A673 (cell line): ENCODE measurements around the gene CBX2. TPM values are rescaled to one million over a fixed set of nuclear protein-coding genes. Genes with fewer than 3 reads are reported as not detected.

Source experiments
- BruUV-seq: library from RNA; stranded (reverse); fragments of 400-500 nt; replicated peaks from 2 replicates; lab custom pipeline; 2021; lab: Mats Ljungman, UMichigan
- CTCF ChIA-PET: fragments of 300-600 bp; sonication (Branson Sonifier 250); formaldehyde crosslinking; loops from one replicate; lab custom pipeline; 2022; ENCODE audit warnings: antibody characterized with exemption; lab: Charles Lee
- POLR2A ChIA-PET: fragments of 300-600 bp; sonication (Branson Sonifier 250); formaldehyde crosslinking; loops from one replicate; lab custom pipeline; 2022; ENCODE audit warnings: antibody characterized with exemption; ENCODE audit not compliant: low non-redundant PET; lab: Charles Lee
- DNase-seq: peaks from one replicate; pipeline ENCODE4 v3.0.0-alpha.2; 2015; ENCODE audit warnings: low spot score
- H3K27ac ChIP-seq: fragments of 200-600 bp; sonication (generic); 2 replicates; pipeline ENCODE4 v1.5.1; 2016; ENCODE audit warnings: mixed run types, low read depth, mild to moderate bottlenecking, mixed read lengths, antibody characterized with exemption, low read length; ENCODE audit not compliant: poor library complexity, severe bottlenecking
- H3K27me3 ChIP-seq: fragments of 200-600 bp; sonication (generic); replicated peaks from 2 replicates; pipeline ENCODE4 v1.6.1; 2017; ENCODE audit warnings: mixed run types, low read depth, mild to moderate bottlenecking, mixed read lengths, antibody characterized with exemption, low read length; ENCODE audit not compliant: insufficient read depth, poor library complexity
- H3K36me3 ChIP-seq: fragments of 200-600 bp; sonication (generic); 2 replicates; pipeline ENCODE4 v1.6.1; 2016; ENCODE audit warnings: mixed run types, mild to moderate bottlenecking, mixed read lengths, antibody characterized with exemption, low read length; ENCODE audit not compliant: insufficient read depth, poor library complexity, severe bottlenecking
- H3K4me1 ChIP-seq: fragments of 200-600 bp; sonication (generic); 2 replicates; pipeline ENCODE4 v1.6.1; 2017; ENCODE audit warnings: mixed run types, mild to moderate bottlenecking, mixed read lengths, antibody characterized with exemption, low read length; ENCODE audit not compliant: insufficient read depth, poor library complexity, severe bottlenecking
- H3K4me3 ChIP-seq: fragments of 200-600 bp; sonication (generic); 2 replicates; pipeline ENCODE4 v1.5.1; 2016; ENCODE audit warnings: low read depth, mixed run types, mild to moderate bottlenecking, mixed read lengths, low read length; ENCODE audit not compliant: poor library complexity, severe bottlenecking
- H3K9me3 ChIP-seq: fragments of 200-600 bp; sonication (generic); 2 replicates; pipeline ENCODE4 v1.6.1; 2016; ENCODE audit warnings: mixed run types, low read depth, mild to moderate bottlenecking, mixed read lengths, antibody characterized with exemption, low read length; ENCODE audit not compliant: poor library complexity, severe bottlenecking
- CTCF ChIP-seq: fragments of 300-800, 200-600 bp; sonication (generic); conservative IDR thresholded peaks from 2 replicates; pipeline ENCODE4 v1.5.1; 2017; ENCODE audit warnings: low read depth, mild to moderate bottlenecking, antibody characterized with exemption, low read length, moderate library complexity, mixed read lengths
- EZH2 ChIP-seq: fragments of 200-600 bp; sonication (generic); IDR thresholded peaks from 2 replicates; pipeline ENCODE4 v1.6.1; 2017; ENCODE audit warnings: borderline replicate concordance, low read depth, mild to moderate bottlenecking, mixed read lengths, antibody characterized with exemption, low read length; ENCODE audit not compliant: poor library complexity, severe bottlenecking
- intact Hi-C: fragments of 100-400 bp; cut with micrococcal nuclease; formaldehyde crosslinking; loops from one replicate; pipeline ENCODE4 v1.10.0; 2022; ENCODE audit not compliant: unreplicated experiment
- total RNA-seq: library from RNA; stranded (reverse); gene quantifications from 2 replicates; pipeline ENCODE4 v1.2.3, GENCODE V29; 2021

Gene CBX2
- total RNA-seq, 1 experiment from 2014 or later = 59.5 TPM

GRCh38 chr17:79830303-79830702 is 52.4 kb downstream of the CBX2 start:
- H3K4me3 ChIP-seq = no peak overlapping the region
- H3K9me3 ChIP-seq = no peaks in the 10 kb centered on the region
- no peak overlapping the region for H3K27ac ChIP-seq
- CTCF ChIA-PET = no interaction called here
- DNase-seq = no peak
- no TSS peak for BruUV-seq
- peaks cover 91% of the 10 kb centered on the region for H3K4me1 ChIP-seq
- H3K36me3 ChIP-seq = peaks cover 19% of the 10 kb centered on the region
- no peak for TF ChIP-seq CTCF
- TF ChIP-seq EZH2 = no peak
- H3K27me3 ChIP-seq = no peaks in the 10 kb centered on the region
- POLR2A ChIA-PET = no interaction called here
- intact Hi-C loops = loop anchor here (10.0 kb wide), 1 partner anchor 86 kb away; no protein-coding TSS in a partner anchor

- Histone ChIP-seq H3K4me1 (peaks cover 91% of the 10 kb centered on the region), H3K27me3 (no peaks in the 10 kb centered on the region), H3K4me3 (no peak overlapping the region), H3K27ac (no peak overlapping the region), H3K36me3 (peaks cover 23% of the 10 kb centered on the region), H3K9me3 (no peaks in the 10 kb centered on the region)
- POLR2A ChIA-PET = no interaction called here
- no peak for DNase-seq
- CTCF ChIA-PET = no interaction called here
- intact Hi-C loops = loop anchor here (10.0 kb wide), 1 partner anchor 86 kb away; no protein-coding TSS in a partner anchor
- TF ChIP-seq CTCF (no peak), EZH2 (no peak)
- no TSS peak for BruUV-seq
Measured at GRCh38 chr17:79830763-79831264, 52.9 kb downstream of the CBX2 start.

- TF ChIP-seq CTCF (no peak), EZH2 (no peak)
- Histone ChIP-seq H3K4me3 (no peak overlapping the region), H3K36me3 (peaks cover 23% of the 10 kb centered on the region), H3K4me1 (peaks cover 91% of the 10 kb centered on the region), H3K27ac (peak overlapping the region; percentile 58), H3K27me3 (no peaks in the 10 kb centered on the region), H3K9me3 (no peaks in the 10 kb centered on the region)
- DNase-seq = no peak
- ChIA-PET POLR2A (no interaction called here), CTCF (interaction anchor here (0.7 kb wide), 1 partner anchor 34 kb away, joined by 3 read pairs; no protein-coding TSS in a partner anchor)
- no TSS peak for BruUV-seq
- intact Hi-C loops = loop anchor here (10.0 kb wide), 1 partner anchor 87 kb away; no protein-coding TSS in a partner anchor
Measured at GRCh38 chr17:79831265-79832217, 53.6 kb downstream of the CBX2 start.
